PC-3 (cell line): ENCODE results near the gene SHISA6. TPM values are rescaled to one million over a fixed set of nuclear protein-coding genes. Genes with fewer than 3 reads are reported as not detected.

Source experiments
- ATAC-seq: fragments of 200-7000 bp; cut with Tn5 transposase; 2 replicates; pipeline ENCODE4 v1.9.1; 2020; ENCODE audit warnings: mild to moderate bottlenecking, moderate library complexity
- BruUV-seq: library from RNA; stranded (reverse); fragments of 400-500 nt; replicated peaks from 2 replicates; lab custom pipeline; 2021; lab: Mats Ljungman, UMichigan
- CTCF ChIA-PET: fragments of 300-600 bp; sonication (Branson Sonifier 250); formaldehyde crosslinking; loops from one replicate; lab custom pipeline; 2022; ENCODE audit warnings: antibody characterized with exemption; lab: Charles Lee
- POLR2A ChIA-PET: fragments of 300-600 bp; sonication (Branson Sonifier 250); formaldehyde crosslinking; loops from one replicate; lab custom pipeline; 2022; ENCODE audit warnings: antibody characterized with exemption; ENCODE audit not compliant: unreplicated experiment; lab: Charles Lee
- DNase-seq: peaks from one replicate; pipeline ENCODE4 v3.0.0-alpha.2; 2015
- H2AFZ ChIP-seq: fragments of 300-600 bp; sonication (generic); 2 replicates; pipeline ENCODE4 v1.6.0; 2016; ENCODE audit warnings: antibody characterized with exemption, low read length
- H3F3A ChIP-seq: fragments of 300-600 bp; sonication (generic); one replicate; pipeline ENCODE4 v1.6.0; 2017; ENCODE audit warnings: antibody characterized with exemption, low read length, control low read depth, mild to moderate bottlenecking; ENCODE audit not compliant: unreplicated experiment
- H3K27ac ChIP-seq: fragments of 300-600 bp; sonication (generic); 2 replicates; pipeline ENCODE4 v1.5.1; 2016; ENCODE audit warnings: mild to moderate bottlenecking, low read length
- H3K27me3 ChIP-seq: fragments of 300-600 bp; sonication (generic); 2 replicates; pipeline ENCODE4 v1.6.1; 2016; ENCODE audit warnings: low read length, mixed read lengths
- H3K36me3 ChIP-seq: fragments of 300-600 bp; sonication (generic); 2 replicates; pipeline ENCODE4 v1.6.1; 2016; ENCODE audit warnings: low read depth, mixed run types, low read length, mixed read lengths
- H3K4me1 ChIP-seq: fragments of 300-600 bp; sonication (generic); 2 replicates; pipeline ENCODE4 v1.5.1; 2016; ENCODE audit warnings: low read length; ENCODE audit not compliant: insufficient read depth
- H3K4me2 ChIP-seq: fragments of 300-600 bp; sonication (generic); 2 replicates; pipeline ENCODE4 v1.6.0; 2016; ENCODE audit warnings: low read length
- H3K4me3 ChIP-seq: fragments of 300-600 bp; sonication (generic); 2 replicates; pipeline ENCODE4 v1.5.1; 2016; ENCODE audit warnings: mild to moderate bottlenecking, low read length, mixed read lengths
- H3K79me2 ChIP-seq: fragments of 300-600 bp; sonication (generic); 2 replicates; pipeline ENCODE4 v1.6.1; 2017; ENCODE audit warnings: low read length, mixed read lengths
- H3K9ac ChIP-seq: fragments of 300-600 bp; sonication (generic); 2 replicates; pipeline ENCODE4 v1.6.0; 2016; ENCODE audit warnings: mild to moderate bottlenecking, low read length
- H3K9me2 ChIP-seq: fragments of 300-600 bp; sonication (generic); replicated peaks from 2 replicates; pipeline ENCODE4 v1.6.1; 2016; ENCODE audit warnings: mixed run types, low read length, mixed read lengths
- H3K9me3 ChIP-seq: fragments of 300-600 bp; sonication (generic); 2 replicates; pipeline ENCODE4 v1.6.1; 2016; ENCODE audit warnings: low read length, mixed read lengths
- H4K20me1 ChIP-seq: fragments of 300-600 bp; sonication (generic); 2 replicates; pipeline ENCODE4 v1.6.1; 2016; ENCODE audit warnings: low read length, mixed read lengths
- EZH2 ChIP-seq: fragments of 300-600 bp; sonication (generic); IDR thresholded peaks from one replicate; pipeline ENCODE4 v1.6.1; 2017; ENCODE audit warnings: antibody characterized with exemption, mild to moderate bottlenecking, low read length; ENCODE audit not compliant: unreplicated experiment
- EZH2phosphoT487 ChIP-seq: fragments of 300-600 bp; sonication (generic); IDR thresholded peaks from 2 replicates; pipeline ENCODE4 v1.6.1; 2018; ENCODE audit warnings: mild to moderate bottlenecking, antibody characterized with exemption, low read length, borderline replicate concordance
- intact Hi-C: fragments of 100-400 bp; cut with micrococcal nuclease; formaldehyde crosslinking; loops from 2 replicates; pipeline ENCODE4 v1.9.0; 2023
- total RNA-seq: library from RNA; depleted of rRNA; stranded (reverse); fragments of >200 nt; gene quantifications from 2 replicates; pipeline ENCODE4 v1.2.3, GENCODE V29; 2014
- TF ChIP-seq, protein P1 (sequence below): fragments of 300-600 bp; sonication (generic); conservative IDR thresholded peaks from 2 replicates; pipeline ENCODE4 v1.5.1; 2017; ENCODE audit warnings: antibody characterized with exemption, low read depth, mild to moderate bottlenecking, low read length

The SHISA6 gene
- total RNA-seq, 1 experiment from 2014 or later: not detected

DNA sequence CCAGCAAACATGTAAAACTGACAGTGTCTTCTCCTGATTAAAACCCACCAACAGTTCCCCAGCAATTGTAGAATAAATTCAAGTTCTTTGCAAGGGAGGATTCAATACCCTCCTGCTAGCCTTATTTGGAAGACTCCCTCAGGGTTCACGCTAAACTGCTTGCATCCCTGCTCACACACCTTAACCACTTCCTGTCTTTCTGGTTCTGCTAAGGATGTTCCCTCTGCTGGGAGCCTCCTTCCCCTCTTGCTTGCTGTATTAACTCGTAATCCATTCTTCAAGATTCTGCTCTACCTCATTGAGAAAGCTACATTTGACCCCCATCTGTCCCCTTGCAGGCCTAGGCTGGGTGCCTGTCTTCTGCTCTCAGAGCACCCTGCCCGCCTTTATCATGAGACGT, 2.3 kb upstream of the SHISA6 start:
- ChIA-PET CTCF (no interaction called here), POLR2A (no interaction called here)
- Histone ChIP-seq H3F3A (no peaks in the 10 kb centered on the region), H3K4me2 (no peak overlapping the region), H3K9me2 (no peaks in the 10 kb centered on the region), H3K36me3 (no peaks in the 10 kb centered on the region), H3K27ac (no peak overlapping the region), H3K4me3 (no peak overlapping the region), H3K79me2 (no peaks in the 10 kb centered on the region), H4K20me1 (no peaks in the 10 kb centered on the region), H3K27me3 (no peaks in the 10 kb centered on the region), H3K9ac (no peak overlapping the region), H3K4me1 (no peaks in the 10 kb centered on the region), H3K9me3 (no peaks in the 10 kb centered on the region), H2AFZ (no peak overlapping the region)
- BruUV-seq: no TSS peak
- DNase-seq (no peak), ATAC-seq (no peak)
- TF ChIP-seq EZH2: no peak
- no peak for TF ChIP-seq EZH2phosphoT487
- TF ChIP-seq, protein P1, sequence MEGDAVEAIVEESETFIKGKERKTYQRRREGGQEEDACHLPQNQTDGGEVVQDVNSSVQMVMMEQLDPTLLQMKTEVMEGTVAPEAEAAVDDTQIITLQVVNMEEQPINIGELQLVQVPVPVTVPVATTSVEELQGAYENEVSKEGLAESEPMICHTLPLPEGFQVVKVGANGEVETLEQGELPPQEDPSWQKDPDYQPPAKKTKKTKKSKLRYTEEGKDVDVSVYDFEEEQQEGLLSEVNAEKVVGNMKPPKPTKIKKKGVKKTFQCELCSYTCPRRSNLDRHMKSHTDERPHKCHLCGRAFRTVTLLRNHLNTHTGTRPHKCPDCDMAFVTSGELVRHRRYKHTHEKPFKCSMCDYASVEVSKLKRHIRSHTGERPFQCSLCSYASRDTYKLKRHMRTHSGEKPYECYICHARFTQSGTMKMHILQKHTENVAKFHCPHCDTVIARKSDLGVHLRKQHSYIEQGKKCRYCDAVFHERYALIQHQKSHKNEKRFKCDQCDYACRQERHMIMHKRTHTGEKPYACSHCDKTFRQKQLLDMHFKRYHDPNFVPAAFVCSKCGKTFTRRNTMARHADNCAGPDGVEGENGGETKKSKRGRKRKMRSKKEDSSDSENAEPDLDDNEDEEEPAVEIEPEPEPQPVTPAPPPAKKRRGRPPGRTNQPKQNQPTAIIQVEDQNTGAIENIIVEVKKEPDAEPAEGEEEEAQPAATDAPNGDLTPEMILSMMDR: no peak
- intact Hi-C loops: no loop called here

DNA sequence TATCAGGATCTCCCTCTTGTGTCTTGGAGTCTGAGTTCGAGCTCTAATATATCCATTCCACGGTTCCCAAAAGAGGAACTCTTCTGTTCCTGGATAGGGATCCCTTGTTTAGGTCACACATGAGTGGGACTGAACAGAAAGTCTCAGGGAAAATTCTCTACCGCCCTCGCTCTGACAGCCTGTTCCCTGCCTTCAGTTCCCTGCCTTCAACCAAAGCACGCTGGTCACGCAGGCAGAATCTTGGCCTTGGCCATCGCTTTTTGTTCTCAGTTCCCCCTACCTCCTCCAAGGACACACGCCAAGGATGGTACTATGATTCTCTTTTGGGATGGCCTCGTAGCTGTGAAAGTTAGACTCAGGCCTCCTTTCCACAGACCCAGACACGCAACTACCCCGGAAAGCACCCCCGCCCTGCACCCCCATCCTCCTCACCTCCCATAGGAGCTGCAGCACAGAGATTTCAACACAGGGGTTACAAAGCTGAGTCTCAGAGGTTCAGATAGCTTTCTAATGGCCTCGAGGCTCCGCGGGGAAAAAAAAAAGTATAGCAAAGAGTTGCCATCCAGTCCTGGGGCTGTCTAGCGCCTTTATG, 1.5 kb upstream of the SHISA6 start:
- intact Hi-C loops: no loop called here
- H3K36me3 ChIP-seq: no peaks in the 10 kb centered on the region
- no TSS peak for BruUV-seq
- H3K4me1 ChIP-seq: no peaks in the 10 kb centered on the region
- no peak for DNase-seq
- H3F3A ChIP-seq: no peaks in the 10 kb centered on the region
- no peak overlapping the region for H2AFZ ChIP-seq
- H3K4me2 ChIP-seq: no peak overlapping the region
- H3K9me2 ChIP-seq: no peaks in the 10 kb centered on the region
- no peaks in the 10 kb centered on the region for H3K79me2 ChIP-seq
- ChIA-PET POLR2A (no interaction called here), CTCF (no interaction called here)
- H4K20me1 ChIP-seq: no peaks in the 10 kb centered on the region
- no peak overlapping the region for H3K4me3 ChIP-seq
- H3K27me3 ChIP-seq: no peaks in the 10 kb centered on the region
- no peak for ATAC-seq
- TF ChIP-seq EZH2phosphoT487 (no peak), EZH2 (no peak)
- TF ChIP-seq, protein P1: no peak
- no peak overlapping the region for H3K27ac ChIP-seq
- no peak overlapping the region for H3K9ac ChIP-seq
- H3K9me3 ChIP-seq: no peaks in the 10 kb centered on the region

DNA sequence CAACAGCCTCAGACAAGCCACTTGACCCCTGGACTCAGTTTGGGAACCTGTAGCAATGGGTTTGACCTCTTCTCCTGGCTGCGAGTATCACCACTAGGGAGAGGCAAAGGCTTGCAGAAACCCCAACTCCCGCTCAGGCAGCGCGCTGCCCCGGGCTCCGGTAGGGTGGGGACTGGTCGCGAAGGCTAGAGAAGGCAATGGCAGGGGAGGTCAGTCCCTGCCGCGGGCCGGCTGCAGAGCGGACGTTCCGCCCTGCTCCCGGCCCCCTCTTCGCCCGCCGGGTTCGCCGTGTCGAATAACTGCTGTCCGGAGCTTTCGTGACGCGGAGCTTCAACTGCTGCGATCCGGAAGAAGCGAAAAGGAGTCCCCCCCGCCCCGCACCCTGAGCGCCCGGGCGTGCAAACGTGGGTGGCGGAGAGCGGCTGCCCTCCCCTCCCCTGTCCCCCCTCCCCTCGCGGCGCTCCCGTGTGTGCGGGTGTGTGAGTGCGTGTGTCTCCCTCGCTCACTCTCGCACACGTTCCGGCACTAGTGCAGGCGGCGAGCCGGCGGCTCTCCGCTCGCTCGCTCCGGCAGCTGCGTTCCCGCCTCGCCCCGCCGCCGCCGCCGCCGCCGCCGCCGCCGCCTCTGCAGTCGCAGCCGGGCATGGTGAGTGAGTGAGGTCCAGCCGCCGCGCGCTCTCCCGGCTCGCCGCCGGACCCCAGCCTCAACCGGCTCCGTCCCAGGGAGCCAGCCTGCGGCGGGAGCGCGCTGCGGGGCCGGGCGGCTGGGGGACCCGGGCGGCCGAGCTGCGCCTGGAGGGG, 772 bp upstream of the SHISA6 start:
- ATAC-seq: no peak
- Histone ChIP-seq H3K4me1 (no peaks in the 10 kb centered on the region), H3K9me2 (no peaks in the 10 kb centered on the region), H4K20me1 (no peaks in the 10 kb centered on the region), H3F3A (no peaks in the 10 kb centered on the region), H3K9ac (no peak overlapping the region), H3K27ac (no peak overlapping the region), H3K27me3 (no peaks in the 10 kb centered on the region), H3K4me2 (no peak overlapping the region), H3K9me3 (no peaks in the 10 kb centered on the region), H3K36me3 (no peaks in the 10 kb centered on the region), H2AFZ (no peak overlapping the region), H3K79me2 (no peaks in the 10 kb centered on the region), H3K4me3 (no peak overlapping the region)
- intact Hi-C loops: no loop called here
- no TSS peak for BruUV-seq
- DNase-seq: no peak
- CTCF ChIA-PET: no interaction called here
- TF ChIP-seq EZH2phosphoT487: no peak
- TF ChIP-seq, protein P1: no peak
- TF ChIP-seq EZH2: no peak
- POLR2A ChIA-PET: no interaction called here
